ENCODE measurements around the gene TRAPPC2L.

GRCh38 chr16:88895335-88895734 is 38.4 kb downstream of the TRAPPC2L start:
- no peak for TF ChIP-seq CTCF (IDR thresholded peaks at IDR 0.05; ENCODE audit: poor library complexity)
- TF ChIP-seq EZH2 (IDR thresholded peaks at IDR 0.05; ENCODE audit: borderline replicate concordance), result no peak
- no peak for TF ChIP-seq EZH2phosphoT487 (IDR thresholded peaks at IDR 0.05; ENCODE audit: low read depth, severe bottlenecking, unreplicated experiment)

All from hepatocyte (in vitro differentiated cells).